GM19324 (cell line): ENCODE measurements around the gene PKP3.

Source experiments
- ATAC-seq: cut with Tn5 transposase; IDR thresholded peaks from one replicate; pipeline ENCODE4 v1.9.1; 2021; ENCODE audit warnings: mild to moderate bottlenecking, moderate library complexity; ENCODE audit not compliant: unreplicated experiment, low FRiP score

The PKP3 gene

GRCh38 chr11:441043-441417 is 47.0 kb downstream of the PKP3 start:
- ATAC-seq = no peak

- ATAC-seq = no peak
These were observed 47.6 kb downstream of the PKP3 start, which contains the start of gene ANO9 for GRCh38 chr11:441418-442274. Gene ANO9, minus strand, starts transcription at chr11:442011. Its CDS starts 85 bp downstream, at chr11:441926.

- ATAC-seq = no peak
These were observed 48.6 kb downstream of the PKP3 start for GRCh38 chr11:442611-443081.

GRCh38 chr11:443542-444199 is 49.7 kb downstream of the PKP3 start:
- no peak for ATAC-seq

GRCh38 chr11:444396-445144 is 50.6 kb downstream of the PKP3 start:
- ATAC-seq = no peak

- no peak for ATAC-seq
These were observed 52.0 kb downstream of the PKP3 start for GRCh38 chr11:445765-446588.

GRCh38 chr11:446891-447290 is 52.9 kb downstream of the PKP3 start:
- ATAC-seq = no peak

GRCh38 chr11:447923-448731 is 54.1 kb downstream of the PKP3 start:
- peak; percentile 57 for ATAC-seq

- peak; percentile 82 for ATAC-seq
These were observed 56.1 kb downstream of the PKP3 start, which contains the start of gene PTDSS2 for GRCh38 chr11:449889-450808. Gene PTDSS2, plus strand, starts transcription at chr11:450279. Its CDS starts 177 bp downstream, at chr11:450456.

GRCh38 chr11:450809-451451 is 56.9 kb downstream of the PKP3 start:
- peak; percentile 2 for ATAC-seq

GRCh38 chr11:451738-452137 is 57.7 kb downstream of the PKP3 start:
- ATAC-seq = no peak

GRCh38 chr11:452203-452744 is 58.3 kb downstream of the PKP3 start:
- no peak for ATAC-seq

- ATAC-seq = no peak
These were observed 59.0 kb downstream of the PKP3 start for GRCh38 chr11:452916-453527.

- ATAC-seq = no peak
These were observed 59.6 kb downstream of the PKP3 start for GRCh38 chr11:453564-453963.

- no peak for ATAC-seq
These were observed 60.0 kb downstream of the PKP3 start for GRCh38 chr11:454043-454442.
